Islet precursor cell (in vitro differentiated cells): ENCODE measurements around the gene MARK4.

Experiments
- DNase-seq: peaks from one replicate; pipeline ENCODE4 v3.0.0-alpha.2; 2018

The MARK4 gene

DNA sequence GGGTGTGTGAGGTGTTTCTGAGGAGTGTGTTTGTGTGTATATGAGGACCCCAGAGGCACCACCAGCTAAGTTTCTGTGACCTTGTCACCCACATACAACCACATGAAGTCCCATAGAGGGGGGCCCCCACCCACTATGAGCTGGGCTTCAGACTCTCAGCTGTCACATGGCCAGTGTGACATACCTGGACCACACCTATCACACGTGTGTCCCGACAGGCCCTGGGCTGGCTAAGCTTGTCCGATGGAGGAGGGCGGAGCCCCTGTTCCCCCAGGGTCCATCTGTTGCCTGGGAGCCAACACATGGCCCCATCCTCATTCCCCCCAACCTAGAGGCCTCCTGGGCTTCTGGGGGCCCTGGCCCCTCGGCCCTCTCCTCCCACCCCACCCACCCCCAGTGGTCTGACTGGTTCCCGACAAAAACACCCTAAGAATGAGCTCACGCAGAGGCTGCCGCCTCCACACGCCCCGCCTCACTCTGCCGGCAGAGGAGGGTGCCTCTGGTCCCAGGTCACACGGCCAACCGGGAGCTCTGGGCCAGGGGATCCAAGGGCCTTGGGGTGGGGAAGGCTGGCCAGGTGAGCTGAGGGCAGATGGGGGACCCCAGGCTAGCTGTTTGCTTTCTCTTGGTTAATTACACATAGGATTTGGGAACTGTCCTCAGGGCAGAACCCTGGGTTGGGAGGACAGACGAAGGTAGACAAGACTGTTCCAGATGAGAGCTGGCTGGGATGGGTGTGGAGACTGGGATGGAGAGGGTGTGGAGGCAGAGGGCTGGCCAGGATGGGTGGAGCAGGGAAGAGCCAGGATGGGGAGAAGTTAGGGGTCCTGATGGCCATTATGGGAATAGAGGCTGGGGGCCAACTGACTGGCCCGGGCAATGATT is 93.8 kb downstream of the MARK4 start:
- DNase-seq, result no peak

DNA sequence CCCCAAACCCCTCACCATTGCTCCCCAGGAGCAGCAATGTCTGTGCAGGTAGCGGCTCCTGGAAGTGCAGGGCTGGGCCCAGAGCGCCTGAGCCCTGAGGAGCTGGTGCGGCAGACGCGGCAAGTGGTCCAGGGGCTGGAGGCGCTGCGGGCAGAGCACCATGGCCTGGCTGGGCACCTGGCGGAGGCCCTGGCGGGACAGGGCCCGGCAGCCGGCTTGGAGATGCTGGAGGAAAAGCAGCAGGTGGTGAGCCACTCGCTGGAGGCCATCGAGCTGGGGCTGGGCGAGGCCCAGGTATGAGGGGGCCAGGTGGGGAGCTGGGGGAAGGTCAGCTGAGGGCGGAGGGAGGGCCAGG is 94.4 kb downstream of the MARK4 start:
- no peak for DNase-seq

DNA sequence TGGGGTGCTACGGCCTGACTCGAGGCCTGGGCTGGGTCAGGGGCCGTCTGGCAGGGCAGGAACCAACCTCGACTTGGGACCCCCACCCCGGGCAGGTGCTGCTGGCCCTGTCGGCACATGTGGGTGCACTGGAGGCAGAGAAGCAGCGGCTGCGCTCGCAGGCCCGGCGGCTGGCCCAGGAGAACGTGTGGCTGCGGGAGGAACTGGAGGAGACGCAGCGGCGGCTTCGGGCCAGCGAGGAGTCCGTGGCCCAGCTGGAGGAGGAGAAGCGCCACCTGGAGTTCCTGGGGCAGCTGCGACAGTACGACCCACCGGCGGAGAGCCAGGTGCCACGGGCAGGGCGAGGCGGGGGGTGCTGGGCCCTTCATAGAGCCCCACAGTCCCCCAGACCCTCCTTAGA is 95.4 kb downstream of the MARK4 start:
- no peak for DNase-seq

DNA sequence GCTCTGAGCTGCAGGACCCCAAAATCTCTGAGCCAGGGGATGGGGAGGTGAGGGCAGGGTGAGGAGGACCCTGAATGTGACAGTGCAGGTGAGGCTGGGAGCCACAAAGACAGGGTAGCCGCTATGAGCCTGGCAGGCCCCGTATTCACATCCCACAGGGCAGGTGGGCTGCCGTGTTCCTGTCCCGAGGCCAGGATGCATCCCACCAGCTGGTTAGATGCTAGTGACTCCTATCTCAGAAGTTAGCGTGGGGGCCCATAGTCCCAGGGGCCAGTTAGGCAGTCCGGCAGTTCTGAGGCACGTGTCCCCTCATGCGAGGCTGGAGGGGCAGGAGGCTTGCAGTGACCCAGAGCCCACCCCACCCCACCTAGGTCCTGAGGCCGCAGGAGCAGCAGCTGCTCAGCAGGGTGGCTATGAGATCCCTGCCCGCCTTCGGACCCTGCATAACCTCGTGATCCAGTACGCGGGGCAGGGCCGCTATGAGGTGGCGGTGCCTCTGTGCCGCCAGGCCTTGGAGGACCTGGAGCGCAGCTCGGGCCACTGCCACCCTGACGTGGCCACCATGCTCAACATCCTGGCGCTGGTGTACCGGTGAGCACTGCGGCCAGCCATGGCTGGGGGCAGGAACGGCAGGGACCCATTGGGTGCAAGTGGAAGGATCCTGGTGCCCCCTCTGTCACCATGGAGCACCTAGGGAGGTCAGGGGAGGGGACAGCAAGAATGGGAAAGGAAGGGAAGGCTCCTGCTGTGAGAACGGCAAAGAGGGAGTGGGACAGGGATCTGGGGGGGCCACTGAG is 96.7 kb downstream of the MARK4 start:
- DNase-seq, result no peak

DNA sequence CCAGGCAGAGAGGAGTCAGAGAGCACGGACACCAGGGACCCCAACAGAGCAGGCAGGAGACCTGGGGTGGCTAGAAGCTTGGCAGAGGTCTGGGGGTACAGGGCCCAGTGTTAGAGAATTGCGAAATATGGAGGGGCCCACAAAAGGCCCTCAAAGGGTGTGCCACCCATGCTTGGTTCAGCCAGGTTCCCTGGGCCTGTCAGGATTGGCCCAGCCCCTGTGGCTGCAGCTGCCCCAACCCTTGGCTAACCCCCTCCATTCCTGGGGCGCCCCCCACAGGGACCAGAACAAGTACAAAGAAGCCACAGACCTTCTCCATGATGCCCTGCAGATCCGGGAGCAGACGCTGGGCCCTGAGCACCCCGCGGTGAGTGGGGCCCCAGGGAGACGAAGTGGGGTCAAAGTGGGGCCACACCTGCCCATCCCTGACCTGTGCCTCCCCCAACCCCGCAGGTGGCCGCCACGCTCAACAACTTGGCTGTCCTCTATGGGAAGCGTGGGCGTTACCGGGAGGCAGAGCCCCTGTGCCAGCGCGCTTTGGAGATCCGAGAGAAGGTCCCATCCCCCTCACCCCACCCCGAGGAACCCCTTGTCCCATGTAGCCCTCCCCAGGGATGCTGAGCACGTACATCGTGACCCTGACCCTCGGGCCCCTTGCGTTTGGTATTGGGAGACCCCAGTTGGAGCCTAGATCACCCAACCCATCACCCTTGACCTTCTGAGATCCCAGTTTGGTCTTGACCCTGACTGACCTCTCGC is 97.5 kb downstream of the MARK4 start:
- no peak for DNase-seq

DNA sequence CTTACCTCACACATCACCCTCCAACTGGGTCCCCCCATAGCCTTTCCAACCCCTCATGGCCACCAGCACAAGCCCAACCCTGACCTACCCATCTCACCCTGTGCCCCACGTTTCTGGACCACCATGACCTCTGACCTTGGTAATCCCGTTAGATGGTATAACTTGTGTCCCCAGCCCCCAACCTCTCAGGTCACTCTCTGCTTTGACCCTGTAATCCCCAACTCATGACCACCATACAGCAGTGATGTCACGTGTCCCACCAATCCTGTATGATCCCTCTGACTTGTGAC is 98.0 kb downstream of the MARK4 start:
- no peak for DNase-seq

DNA sequence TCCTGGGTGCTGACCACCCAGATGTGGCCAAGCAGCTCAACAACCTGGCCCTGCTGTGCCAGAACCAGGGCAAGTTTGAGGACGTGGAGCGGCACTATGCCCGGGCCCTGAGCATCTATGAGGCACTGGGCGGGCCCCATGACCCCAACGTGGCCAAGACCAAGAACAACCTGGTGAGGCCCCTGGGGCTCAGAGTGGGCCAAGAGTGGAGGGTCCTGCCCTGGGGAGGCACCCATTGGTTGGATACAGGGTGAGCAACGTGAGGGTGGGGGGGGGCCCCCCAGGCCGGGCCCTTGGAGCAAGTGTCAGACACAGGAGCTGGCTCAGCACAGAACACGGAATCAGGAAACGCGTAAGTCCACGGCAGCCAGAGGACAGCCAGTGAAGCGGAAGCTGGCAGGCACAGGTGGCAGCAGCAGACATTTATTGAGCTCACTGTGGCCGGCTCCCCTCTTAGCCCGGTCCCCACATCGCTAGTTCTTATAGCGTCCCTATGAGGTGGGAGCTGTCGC is 98.4 kb downstream of the MARK4 start:
- no peak for DNase-seq

DNA sequence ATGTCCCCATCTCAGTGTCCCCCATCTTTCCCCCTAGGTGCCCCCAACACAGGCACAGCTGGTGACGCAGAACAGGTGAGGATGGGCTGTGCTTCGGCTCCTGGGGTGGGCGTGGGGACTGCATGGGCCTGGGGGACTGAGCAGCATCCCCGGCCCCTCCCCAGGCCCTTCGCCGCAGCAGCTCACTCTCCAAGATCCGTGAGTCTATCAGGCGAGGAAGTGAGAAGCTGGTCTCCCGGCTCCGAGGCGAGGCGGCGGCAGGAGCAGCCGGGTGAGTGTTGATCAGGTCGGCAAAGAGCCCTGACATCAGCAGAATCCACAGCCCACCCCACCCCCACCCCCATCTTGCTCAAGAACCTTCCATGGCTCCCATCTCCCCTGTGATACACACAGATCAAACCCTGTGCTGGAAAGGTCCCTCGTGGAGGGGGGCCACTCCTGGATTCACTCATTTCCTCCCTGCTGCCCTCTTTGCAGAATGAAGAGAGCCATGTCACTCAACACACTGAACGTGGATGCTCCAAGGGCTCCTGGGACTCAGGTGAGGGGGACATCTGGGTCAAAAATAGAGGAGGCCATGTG is 99.5 kb downstream of the MARK4 start:
- no peak for DNase-seq

DNA sequence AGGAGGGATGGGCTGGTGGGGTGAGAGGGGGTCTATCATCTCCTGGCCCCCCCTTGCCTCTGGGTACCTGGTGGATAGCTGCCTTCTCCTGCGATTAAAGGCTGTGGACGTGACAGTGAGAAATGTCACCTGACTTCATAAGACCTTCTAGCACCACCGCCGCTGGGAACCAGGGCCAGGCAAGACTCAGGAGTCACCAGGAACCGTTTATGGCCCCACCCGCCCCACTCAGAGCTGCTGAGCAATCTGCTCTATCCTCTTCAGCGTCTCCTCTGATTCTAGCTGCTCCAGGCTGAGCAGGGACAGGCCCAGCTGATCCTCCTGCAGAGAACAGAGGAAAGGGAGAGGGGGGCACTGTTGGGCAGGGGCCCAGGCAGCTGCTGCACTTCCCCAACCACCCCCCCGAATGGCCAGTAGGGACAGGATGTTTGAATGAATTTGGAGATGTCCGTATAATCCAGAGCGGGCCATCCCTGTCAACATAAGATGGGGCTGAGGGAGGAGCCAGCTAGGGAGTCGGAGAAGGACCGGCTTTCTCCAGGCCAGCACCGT is 100.4 kb downstream of the MARK4 start:
- DNase-seq, result no peak

DNA sequence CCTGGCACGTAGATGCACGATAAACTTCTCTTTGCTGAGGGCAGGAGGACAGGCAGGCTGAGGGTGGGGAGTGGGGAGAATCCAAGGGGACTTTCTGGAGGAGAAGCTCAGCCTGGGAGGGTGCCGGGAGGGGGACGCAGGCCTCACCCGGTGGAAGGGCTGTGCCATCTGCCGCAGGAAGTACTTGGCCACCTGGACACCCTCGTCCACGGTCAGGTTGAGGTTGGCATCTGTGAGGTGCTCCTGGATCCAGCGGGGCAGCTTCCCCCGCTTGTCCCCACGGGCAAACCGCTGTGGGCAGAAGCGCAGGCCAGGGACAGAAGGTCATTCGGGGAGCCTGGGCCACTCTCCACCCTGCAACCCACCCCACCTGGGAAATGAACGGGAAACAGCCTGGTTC is 101.0 kb downstream of the MARK4 start:
- DNase-seq, result no peak

DNA sequence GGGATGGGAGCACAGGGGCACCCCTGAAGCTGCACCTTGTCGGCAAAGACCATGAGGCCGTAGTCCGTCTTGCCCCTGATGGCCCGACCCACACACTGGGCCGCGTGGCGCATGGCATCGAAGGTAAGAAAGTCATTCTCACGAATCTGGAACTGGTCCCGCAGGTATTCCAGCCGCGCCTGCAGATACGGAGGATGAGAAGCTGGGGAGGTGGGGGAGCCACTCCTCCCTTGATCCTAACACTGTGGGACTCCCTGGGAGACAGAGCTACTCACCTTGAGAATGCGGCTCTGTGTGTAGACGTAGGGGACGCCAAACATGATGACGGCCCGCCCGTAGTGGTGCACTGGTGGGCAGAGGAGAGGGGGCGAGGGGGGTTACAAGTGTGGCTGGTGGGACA is 101.4 kb downstream of the MARK4 start:
- no peak for DNase-seq

DNA sequence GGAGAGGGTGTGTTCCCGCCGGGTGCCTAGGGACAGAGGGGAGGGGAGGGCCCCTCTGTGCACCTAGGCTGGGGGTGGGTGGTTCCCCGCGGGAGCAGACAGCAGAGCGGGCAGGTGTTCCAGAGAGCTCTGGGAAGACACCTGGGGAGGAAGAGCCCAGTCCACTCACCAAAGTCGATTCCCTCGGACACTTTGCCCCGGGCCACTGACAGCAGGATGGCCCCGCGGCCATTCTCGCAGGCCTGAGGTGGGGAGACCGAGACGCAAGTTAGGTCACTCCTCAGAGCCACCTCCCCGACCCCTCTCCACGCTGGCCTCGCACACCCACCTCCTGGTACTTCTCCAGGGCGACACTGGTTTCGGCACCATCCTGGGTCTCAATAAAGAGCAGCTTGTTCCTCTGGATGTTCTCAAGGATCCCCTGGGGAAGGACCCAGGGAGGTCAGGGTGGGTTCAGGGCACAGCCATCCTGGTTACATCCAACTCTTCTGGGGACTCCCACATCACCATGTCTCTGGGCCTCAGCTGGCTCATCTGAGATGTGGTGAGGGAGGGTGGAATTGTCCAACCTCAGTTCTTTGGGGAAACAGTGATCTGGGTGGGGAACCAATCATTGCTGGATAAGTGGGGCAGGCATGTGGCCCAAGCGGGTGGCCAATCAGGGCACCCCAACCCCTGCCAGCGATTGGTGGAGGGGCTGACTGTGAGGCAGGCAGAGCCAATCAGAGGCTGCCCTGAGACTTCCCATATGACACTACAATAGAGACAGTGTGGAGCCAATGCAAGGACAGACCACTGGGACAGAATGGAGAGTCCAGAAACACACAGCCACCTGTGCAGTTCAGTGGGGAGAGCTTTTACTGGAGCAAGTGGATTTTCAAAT is 102.1 kb downstream of the MARK4 start:
- no peak for DNase-seq

DNA sequence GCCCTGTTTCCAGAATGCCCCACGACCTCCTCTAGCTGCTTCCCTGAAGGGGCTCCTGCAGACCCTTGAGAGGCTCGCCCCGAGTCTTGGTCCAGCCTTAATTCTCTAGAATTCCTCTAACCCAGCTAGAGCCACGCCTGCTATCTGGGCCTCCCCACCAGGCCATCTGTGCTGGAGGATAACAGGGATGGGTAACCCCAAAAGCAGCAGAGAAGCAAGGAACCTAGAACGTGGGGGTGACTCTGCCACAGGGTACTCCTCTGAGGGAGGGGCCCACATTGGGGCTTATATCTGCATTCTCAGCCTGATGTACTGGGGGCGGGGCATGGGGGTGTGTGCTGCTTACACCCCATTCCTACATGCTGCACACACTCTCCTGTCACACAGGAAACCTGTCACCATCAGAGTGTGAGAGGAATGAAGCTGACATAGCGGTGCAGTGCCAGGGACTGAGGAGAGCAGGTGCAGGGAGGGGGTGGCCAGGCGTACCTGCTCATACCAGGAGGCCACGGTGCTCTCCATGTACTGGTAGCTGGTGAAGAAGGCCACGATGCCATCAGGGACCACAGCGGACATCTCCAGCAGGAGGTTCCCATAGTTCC is 103.3 kb downstream of the MARK4 start:
- no peak for DNase-seq
